ENCODE results near the gene CFAP61.

GRCh38 chr20:20210327-20210726, 158.0 kb downstream of the CFAP61 start:
- TF ChIP-seq, protein P1, sequence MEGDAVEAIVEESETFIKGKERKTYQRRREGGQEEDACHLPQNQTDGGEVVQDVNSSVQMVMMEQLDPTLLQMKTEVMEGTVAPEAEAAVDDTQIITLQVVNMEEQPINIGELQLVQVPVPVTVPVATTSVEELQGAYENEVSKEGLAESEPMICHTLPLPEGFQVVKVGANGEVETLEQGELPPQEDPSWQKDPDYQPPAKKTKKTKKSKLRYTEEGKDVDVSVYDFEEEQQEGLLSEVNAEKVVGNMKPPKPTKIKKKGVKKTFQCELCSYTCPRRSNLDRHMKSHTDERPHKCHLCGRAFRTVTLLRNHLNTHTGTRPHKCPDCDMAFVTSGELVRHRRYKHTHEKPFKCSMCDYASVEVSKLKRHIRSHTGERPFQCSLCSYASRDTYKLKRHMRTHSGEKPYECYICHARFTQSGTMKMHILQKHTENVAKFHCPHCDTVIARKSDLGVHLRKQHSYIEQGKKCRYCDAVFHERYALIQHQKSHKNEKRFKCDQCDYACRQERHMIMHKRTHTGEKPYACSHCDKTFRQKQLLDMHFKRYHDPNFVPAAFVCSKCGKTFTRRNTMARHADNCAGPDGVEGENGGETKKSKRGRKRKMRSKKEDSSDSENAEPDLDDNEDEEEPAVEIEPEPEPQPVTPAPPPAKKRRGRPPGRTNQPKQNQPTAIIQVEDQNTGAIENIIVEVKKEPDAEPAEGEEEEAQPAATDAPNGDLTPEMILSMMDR (IDR thresholded peaks at IDR 0.05) = no peak
- TF ChIP-seq POLR2AphosphoS5 (IDR thresholded peaks at IDR 0.05) (peak in 1 of 3 donors; percentile 40), EP300 (IDR thresholded peaks at IDR 0.05) (no peak), POLR2A (IDR thresholded peaks at IDR 0.05) (no peak)

Measured in suprapubic skin (tissue), 4 donors.